Fibroblast of lung (primary cell): ENCODE data around the gene DOHH. TPM values are rescaled to one million over a fixed set of nuclear protein-coding genes. Genes with fewer than 3 reads are reported as not detected.

Source experiments
- DNase-seq, 2 donors: peaks; one replicate each; pipeline versions ENCODE4 v3.0.0 to v3.0.0-alpha.2; 2010; ENCODE audit warnings: low read depth in 2 of 2
- H2AFZ ChIP-seq: 2 replicates; pipeline ENCODE4 v1.5.1; 2012; ENCODE audit warnings: low read length, control low read depth, inconsistent platforms
- H3K27ac ChIP-seq: 2 replicates; pipeline ENCODE4 v1.5.1; 2011; ENCODE audit warnings: low read length, control low read depth; ENCODE audit not compliant: insufficient read depth
- H3K27me3 ChIP-seq: 2 replicates; pipeline ENCODE4 v1.5.1; 2011; ENCODE audit warnings: mild to moderate bottlenecking, low read length; ENCODE audit not compliant: control insufficient read depth, insufficient read depth
- H3K36me3 ChIP-seq: 2 replicates; pipeline ENCODE4 v1.5.1; 2011; ENCODE audit warnings: low read length; ENCODE audit not compliant: control insufficient read depth, insufficient read depth
- H3K4me1 ChIP-seq: 2 replicates; pipeline ENCODE4 v1.5.1; 2011; ENCODE audit warnings: low read length; ENCODE audit not compliant: control insufficient read depth, insufficient read depth; ENCODE audit errors: extremely low read depth
- H3K4me2 ChIP-seq: 2 replicates; pipeline ENCODE4 v1.5.1; 2011; ENCODE audit warnings: low read length, control low read depth; ENCODE audit not compliant: insufficient read depth; ENCODE audit errors: extremely low read depth
- H3K4me3 ChIP-seq, 4 experiments: fragments of 200-600 bp in 1 of 4; sonication (generic) in 1 of 4; replicated peaks in 1 of 4; 2 replicates each; pipeline ENCODE4 v1.5.1; 2011 to 2016; ENCODE audit warnings: low read length in 4 of 4, low read depth in 3 of 4, mild to moderate bottlenecking in 3 of 4, control low read depth in 2 of 4, inconsistent platforms in 1 of 4, mixed read lengths in 1 of 4; ENCODE audit not compliant: insufficient read depth in 1 of 4; ENCODE audit errors: control extremely low read depth in 1 of 4
- H3K79me2 ChIP-seq: 2 replicates; pipeline ENCODE4 v1.5.1; 2012; ENCODE audit warnings: mild to moderate bottlenecking, low read length, inconsistent platforms; ENCODE audit not compliant: control insufficient read depth, insufficient read depth
- H3K9ac ChIP-seq: 2 replicates; pipeline ENCODE4 v1.5.1; 2011; ENCODE audit warnings: mild to moderate bottlenecking, low read length, control low read depth; ENCODE audit not compliant: insufficient read depth
- H3K9me3 ChIP-seq: 2 replicates; pipeline ENCODE4 v1.5.1; 2012; ENCODE audit warnings: low read depth, low read length; ENCODE audit not compliant: control insufficient read depth, insufficient read depth
- H4K20me1 ChIP-seq: 2 replicates; pipeline ENCODE4 v1.5.1; 2011; ENCODE audit warnings: low read length; ENCODE audit not compliant: control insufficient read depth, insufficient read depth; ENCODE audit errors: extremely low read depth
- EZH2 ChIP-seq: IDR thresholded peaks from 2 replicates; pipeline ENCODE4 v1.5.1; 2012; ENCODE audit warnings: low read length, control low read depth, mild to moderate bottlenecking; ENCODE audit errors: missing control alignments
- polyA plus RNA-seq, 2 donors: library from polyadenylated mRNA; depleted of rRNA in 1 of 2; stranded (reverse) in 1 of 2; unstranded in 1 of 2; fragments of >200 nt; gene quantifications; 2 replicates each; pipeline ENCODE4 v1.2.1, GENCODE V29; 2011 to 2012; ENCODE audit warnings: missing spikeins in 1 of 2
- total RNA-seq: library from RNA; depleted of rRNA; stranded (reverse); fragments of >200 nt; gene quantifications from 2 replicates; pipeline ENCODE4 v1.2.1, GENCODE V29; 2014
- TF ChIP-seq, protein P1 (sequence below), 2 donors: IDR thresholded peaks in 1 of 2; conservative IDR thresholded peaks in 1 of 2; 1 replicate in 1 of 2; 2 replicates in 1 of 2; pipeline ENCODE4 v1.5.1; 2011 to 2012; ENCODE audit warnings: low read length in 2 of 2, control low read depth in 1 of 2, inconsistent platforms in 1 of 2, low read depth in 1 of 2, mild to moderate bottlenecking in 1 of 2

Gene DOHH
- total and polyA plus RNA-seq, 2 donors (not counting 1 experiment from before 2014, with no cell fraction given): 4.1 to 10.1 TPM

DNA sequence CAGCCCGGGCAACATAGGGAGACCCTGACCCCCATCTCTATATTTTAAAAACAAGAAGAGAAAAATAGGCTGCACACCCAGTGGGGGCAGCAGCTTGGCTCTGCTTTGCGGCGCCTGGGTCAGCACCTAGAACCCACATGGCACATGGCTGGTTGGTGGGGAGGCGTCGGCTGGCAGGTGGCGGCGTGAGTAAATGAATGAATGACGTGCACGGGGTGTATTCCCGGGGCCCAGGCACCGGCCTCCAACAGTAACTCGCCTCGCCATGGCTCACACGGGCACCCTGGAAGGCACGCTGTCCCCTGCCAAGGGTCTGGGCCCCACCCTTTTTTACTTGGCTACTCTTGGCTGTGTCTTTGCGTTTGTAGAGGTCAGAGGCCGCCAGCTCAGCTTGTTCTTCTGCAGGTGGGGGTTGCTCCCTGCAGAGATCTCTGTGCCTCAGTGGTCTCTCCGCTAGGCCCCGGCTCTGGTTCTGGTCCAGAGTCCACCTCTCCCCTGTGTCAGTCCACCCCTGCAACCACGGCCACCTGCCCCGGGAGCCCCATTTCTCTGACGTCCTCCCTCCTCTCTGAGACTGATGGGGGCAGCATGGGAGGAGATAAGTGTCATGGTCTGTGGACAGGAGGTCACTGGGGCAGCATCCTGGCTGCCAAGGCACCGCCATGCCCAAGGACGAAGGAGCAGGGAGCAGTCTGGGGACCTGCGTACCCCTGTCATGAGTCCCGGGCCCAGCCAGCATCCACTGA lies 11.2 kb upstream of the DOHH start:
- peaks cover 18% of the 10 kb centered on the region for H3K4me1 ChIP-seq

DNA sequence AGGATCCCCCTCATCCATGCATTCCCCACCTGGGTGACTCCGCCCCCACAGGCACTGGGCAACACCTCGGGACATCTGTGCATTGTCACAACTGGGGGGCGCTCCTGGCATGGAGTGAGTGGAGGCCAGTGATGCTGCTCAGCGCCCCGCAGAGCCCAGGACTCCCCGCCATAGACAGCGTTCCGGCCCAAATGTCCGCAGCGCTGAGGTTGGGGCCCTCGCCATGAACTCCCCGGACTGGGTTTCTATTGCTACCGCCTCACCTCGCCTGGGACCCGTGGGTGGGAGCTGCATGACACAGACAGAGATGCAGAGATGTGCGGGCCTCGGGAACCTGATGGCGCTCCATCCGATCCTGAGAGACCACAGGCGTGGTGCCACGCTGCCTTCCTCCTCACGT lies 10.3 kb upstream of the DOHH start:
- H4K20me1 ChIP-seq: no peaks in the 10 kb centered on the region
- no peak overlapping the region for H3K27ac ChIP-seq
- H3K79me2 ChIP-seq: peaks cover 91% of the 10 kb centered on the region
- TF ChIP-seq EZH2: no peak
- TF ChIP-seq, protein P1, sequence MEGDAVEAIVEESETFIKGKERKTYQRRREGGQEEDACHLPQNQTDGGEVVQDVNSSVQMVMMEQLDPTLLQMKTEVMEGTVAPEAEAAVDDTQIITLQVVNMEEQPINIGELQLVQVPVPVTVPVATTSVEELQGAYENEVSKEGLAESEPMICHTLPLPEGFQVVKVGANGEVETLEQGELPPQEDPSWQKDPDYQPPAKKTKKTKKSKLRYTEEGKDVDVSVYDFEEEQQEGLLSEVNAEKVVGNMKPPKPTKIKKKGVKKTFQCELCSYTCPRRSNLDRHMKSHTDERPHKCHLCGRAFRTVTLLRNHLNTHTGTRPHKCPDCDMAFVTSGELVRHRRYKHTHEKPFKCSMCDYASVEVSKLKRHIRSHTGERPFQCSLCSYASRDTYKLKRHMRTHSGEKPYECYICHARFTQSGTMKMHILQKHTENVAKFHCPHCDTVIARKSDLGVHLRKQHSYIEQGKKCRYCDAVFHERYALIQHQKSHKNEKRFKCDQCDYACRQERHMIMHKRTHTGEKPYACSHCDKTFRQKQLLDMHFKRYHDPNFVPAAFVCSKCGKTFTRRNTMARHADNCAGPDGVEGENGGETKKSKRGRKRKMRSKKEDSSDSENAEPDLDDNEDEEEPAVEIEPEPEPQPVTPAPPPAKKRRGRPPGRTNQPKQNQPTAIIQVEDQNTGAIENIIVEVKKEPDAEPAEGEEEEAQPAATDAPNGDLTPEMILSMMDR (conservative IDR thresholded peaks at IDR 0.05 in 1 of 2, IDR thresholded peaks at IDR 0.05 in 1 of 2; ENCODE audit: low read depth in 1 of 2, low read length in 2 of 2): no peak
- no peak overlapping the region for H3K4me3 ChIP-seq
- peaks cover 9% of the 10 kb centered on the region for H3K4me1 ChIP-seq
- peaks cover 14% of the 10 kb centered on the region for H3K36me3 ChIP-seq
- H3K4me2 ChIP-seq: no peak overlapping the region
- no peak overlapping the region for H3K9ac ChIP-seq
- no peaks in the 10 kb centered on the region for H3K9me3 ChIP-seq
- H3K27me3 ChIP-seq: no peaks in the 10 kb centered on the region
- no peak for DNase-seq
- H2AFZ ChIP-seq: no peak overlapping the region

More for the DNA sequence above, 11.2 kb upstream of the DOHH start:
- H4K20me1 ChIP-seq: no peaks in the 10 kb centered on the region
- H3K79me2 ChIP-seq: peaks cover 96% of the 10 kb centered on the region
- peaks cover 16% of the 10 kb centered on the region for H3K36me3 ChIP-seq
- no peak overlapping the region for H2AFZ ChIP-seq
- H3K9ac ChIP-seq: no peak overlapping the region
- no peak for TF ChIP-seq EZH2
- TF ChIP-seq, protein P1 (conservative IDR thresholded peaks at IDR 0.05 in 1 of 2, IDR thresholded peaks at IDR 0.05 in 1 of 2; ENCODE audit: low read depth in 1 of 2, low read length in 2 of 2): no peak
- H3K9me3 ChIP-seq: no peaks in the 10 kb centered on the region
- H3K4me3 ChIP-seq: no peak overlapping the region
- no peaks in the 10 kb centered on the region for H3K27me3 ChIP-seq
- no peak for DNase-seq
- no peak overlapping the region for H3K4me2 ChIP-seq
- no peak overlapping the region for H3K27ac ChIP-seq

DNA sequence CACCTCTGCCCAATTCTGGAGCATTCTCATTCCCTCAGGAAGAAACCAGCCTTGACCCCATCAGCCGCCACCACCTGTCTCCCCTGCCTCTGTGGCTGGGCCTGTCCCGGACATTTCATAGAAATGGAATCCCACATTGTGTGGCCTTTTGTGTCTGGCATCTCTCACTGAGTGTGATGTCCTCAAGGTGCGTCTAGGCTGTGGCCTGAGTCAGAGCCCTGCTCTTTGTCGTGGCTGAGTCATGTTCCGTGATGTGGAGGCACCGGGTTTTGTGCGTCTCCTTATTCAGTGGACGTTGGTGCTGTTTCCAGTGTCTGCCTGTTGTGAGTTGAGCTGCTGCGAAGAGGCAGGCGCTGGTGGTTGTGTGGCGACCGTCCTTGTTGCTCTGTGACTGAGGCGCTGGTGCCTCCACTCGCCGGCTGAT lies 9.1 kb upstream of the DOHH start:
- Histone ChIP-seq H3K27me3 (no peaks in the 10 kb centered on the region), H2AFZ (no peak overlapping the region), H3K4me3 (no peak overlapping the region), H3K4me1 (no peaks in the 10 kb centered on the region), H3K27ac (no peak overlapping the region), H3K36me3 (peaks cover 14% of the 10 kb centered on the region), H4K20me1 (no peaks in the 10 kb centered on the region), H3K9me3 (no peaks in the 10 kb centered on the region), H3K4me2 (no peak overlapping the region), H3K9ac (no peak overlapping the region), H3K79me2 (peaks cover 82% of the 10 kb centered on the region)
- TF ChIP-seq, protein P1 (conservative IDR thresholded peaks at IDR 0.05 in 1 of 2, IDR thresholded peaks at IDR 0.05 in 1 of 2; ENCODE audit: low read depth in 1 of 2, low read length in 2 of 2): no peak
- TF ChIP-seq EZH2: no peak
- DNase-seq: peak in 1 of 2 donors; percentile 89
